Measurements from ENCODE around the gene ABCC1.
"Not testable (repeated sequence)": the region's sequence is repeated elsewhere in the genome, so short reads cannot be mapped to it uniquely, and the experiment has no call there.

ABCC1 gene

GRCh38 chr16:15967655-15968315 lies 18.4 kb downstream of the ABCC1 start:
- DNase-seq = no peak

GRCh38 chr16:15970202-15970601 lies 20.8 kb downstream of the ABCC1 start:
- DNase-seq = no peak

- DNase-seq = no peak
These were observed 21.5 kb downstream of the ABCC1 start for GRCh38 chr16:15970743-15971439.

GRCh38 chr16:15971440-15971815 lies 22.0 kb downstream of the ABCC1 start:
- DNase-seq = no peak

GRCh38 chr16:15972046-15972868 lies 22.8 kb downstream of the ABCC1 start:
- DNase-seq = no peak

- DNase-seq = no peak
These were observed 24.0 kb downstream of the ABCC1 start for GRCh38 chr16:15973421-15973820.

- DNase-seq = no peak
These were observed 24.6 kb downstream of the ABCC1 start for GRCh38 chr16:15974057-15974456.

GRCh38 chr16:15975172-15975571 lies 25.8 kb downstream of the ABCC1 start:
- no peak for DNase-seq

- DNase-seq = no peak
These were observed 26.9 kb downstream of the ABCC1 start for GRCh38 chr16:15976225-15976812.

- DNase-seq = no peak
These were observed 27.7 kb downstream of the ABCC1 start for GRCh38 chr16:15976929-15977637.

- no peak for DNase-seq
These were observed 30.4 kb downstream of the ABCC1 start for GRCh38 chr16:15979801-15980200.

GRCh38 chr16:15980329-15980728 lies 30.9 kb downstream of the ABCC1 start:
- DNase-seq = no peak

GRCh38 chr16:15981382-15981781 lies 32.0 kb downstream of the ABCC1 start:
- DNase-seq = no peak

- not testable (repeated sequence) for DNase-seq
These were observed 32.9 kb downstream of the ABCC1 start for GRCh38 chr16:15982194-15982915.

- DNase-seq = no peak
These were observed 34.5 kb downstream of the ABCC1 start for GRCh38 chr16:15983898-15984297.

- DNase-seq = no peak
These were observed 35.7 kb downstream of the ABCC1 start for GRCh38 chr16:15985144-15985543.

GRCh38 chr16:15986261-15986660 lies 36.8 kb downstream of the ABCC1 start:
- no peak for DNase-seq

GRCh38 chr16:15988268-15989013 lies 39.0 kb downstream of the ABCC1 start:
- DNase-seq = no peak

GRCh38 chr16:15990902-15991301 lies 41.5 kb downstream of the ABCC1 start:
- no peak for DNase-seq

- no peak for DNase-seq
These were observed 43.7 kb downstream of the ABCC1 start for GRCh38 chr16:15993128-15993527.

GRCh38 chr16:15993541-15993940 lies 44.1 kb downstream of the ABCC1 start:
- DNase-seq = no peak

Measured in activated CD4-positive, alpha-beta T cell treated with anti-CD3 and anti-CD28 coated beads, Interleukin-2, amount 50 U/mL, for 4 hours (primary cell).